ENCODE measurements around the gene SHMT2. TPM values are rescaled to one million over a fixed set of nuclear protein-coding genes. Genes with fewer than 3 reads are reported as not detected.

SHMT2 gene
- total RNA-seq, 2 donors from 2014 or later: 49.6 to 51.4 TPM

DNA sequence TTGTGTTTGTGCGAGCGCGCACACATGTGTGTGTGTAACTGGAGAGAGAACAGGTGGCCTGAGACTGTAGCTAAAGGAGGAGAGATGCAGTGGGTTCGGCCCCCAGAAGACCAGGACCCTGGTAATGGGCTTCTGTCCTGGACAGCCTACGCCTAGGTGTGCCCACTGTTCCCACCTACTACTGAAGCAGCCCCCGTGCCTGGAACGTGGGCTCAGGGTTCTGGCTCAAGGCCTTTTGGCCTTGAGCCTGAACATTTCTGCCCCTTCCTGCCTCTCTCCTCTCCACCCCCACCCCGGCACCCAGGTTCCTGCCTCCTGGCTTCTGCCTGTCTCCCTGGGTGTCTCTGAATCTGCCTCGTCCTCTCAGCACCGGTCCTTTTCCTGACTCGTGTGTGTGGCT, 14.4 kb upstream of the SHMT2 start:
- TF ChIP-seq, protein P1, sequence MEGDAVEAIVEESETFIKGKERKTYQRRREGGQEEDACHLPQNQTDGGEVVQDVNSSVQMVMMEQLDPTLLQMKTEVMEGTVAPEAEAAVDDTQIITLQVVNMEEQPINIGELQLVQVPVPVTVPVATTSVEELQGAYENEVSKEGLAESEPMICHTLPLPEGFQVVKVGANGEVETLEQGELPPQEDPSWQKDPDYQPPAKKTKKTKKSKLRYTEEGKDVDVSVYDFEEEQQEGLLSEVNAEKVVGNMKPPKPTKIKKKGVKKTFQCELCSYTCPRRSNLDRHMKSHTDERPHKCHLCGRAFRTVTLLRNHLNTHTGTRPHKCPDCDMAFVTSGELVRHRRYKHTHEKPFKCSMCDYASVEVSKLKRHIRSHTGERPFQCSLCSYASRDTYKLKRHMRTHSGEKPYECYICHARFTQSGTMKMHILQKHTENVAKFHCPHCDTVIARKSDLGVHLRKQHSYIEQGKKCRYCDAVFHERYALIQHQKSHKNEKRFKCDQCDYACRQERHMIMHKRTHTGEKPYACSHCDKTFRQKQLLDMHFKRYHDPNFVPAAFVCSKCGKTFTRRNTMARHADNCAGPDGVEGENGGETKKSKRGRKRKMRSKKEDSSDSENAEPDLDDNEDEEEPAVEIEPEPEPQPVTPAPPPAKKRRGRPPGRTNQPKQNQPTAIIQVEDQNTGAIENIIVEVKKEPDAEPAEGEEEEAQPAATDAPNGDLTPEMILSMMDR (IDR thresholded peaks at IDR 0.05): no peak
- TF ChIP-seq POLR2AphosphoS5 (IDR thresholded peaks at IDR 0.05): no peak
- TF ChIP-seq POLR2A (IDR thresholded peaks at IDR 0.05): no peak
- DNase-seq (ENCODE audit: low spot score): no peak
- Histone ChIP-seq H3K9me3 (no peaks in the 10 kb centered on the region), H3K36me3 (peaks cover 0 to 5% of the 10 kb centered on the region in 2 donors), H3K4me1 (replicated peaks) (peaks cover 20% of the 10 kb centered on the region), H3K27ac (no peak overlapping the region), H3K4me3 (no peak overlapping the region), H3K27me3 (replicated peaks; ENCODE audit: insufficient read depth) (peaks cover 2% of the 10 kb centered on the region)
- intact Hi-C loops (cut with DNase I): no loop called here
- WGBS: 30% methylated on average over 11 of the region's 11 CpGs

DNA sequence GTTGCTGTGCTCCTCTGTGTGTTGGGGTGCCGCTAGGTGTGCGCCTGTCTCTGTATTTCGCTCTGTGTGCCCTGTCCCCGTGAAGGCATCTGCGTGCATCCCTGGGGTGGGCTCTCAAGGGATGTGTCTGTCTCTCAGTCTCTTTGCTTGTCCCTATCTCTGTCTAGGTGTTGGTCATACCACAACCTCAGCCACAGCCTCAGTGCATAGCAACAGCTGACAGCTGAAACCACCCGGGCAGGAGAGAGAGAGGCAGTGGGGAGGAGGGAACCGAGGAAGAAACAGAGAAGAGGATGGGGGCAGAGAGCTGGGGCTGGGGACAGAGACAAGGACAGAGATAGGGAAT, 13.9 kb upstream of the SHMT2 start:
- Histone ChIP-seq H3K27me3 (replicated peaks; ENCODE audit: insufficient read depth) (peaks cover 2% of the 10 kb centered on the region), H3K36me3 (peaks cover 0 to 5% of the 10 kb centered on the region in 2 donors), H3K4me1 (replicated peaks) (peaks cover 20% of the 10 kb centered on the region), H3K9me3 (no peaks in the 10 kb centered on the region), H3K4me3 (no peak overlapping the region), H3K27ac (no peak overlapping the region)
- intact Hi-C loops (cut with DNase I): no loop called here
- DNase-seq (ENCODE audit: low spot score): no peak
- WGBS: 25% methylated on average over 7 of the region's 7 CpGs
- TF ChIP-seq, protein P1 (IDR thresholded peaks at IDR 0.05): no peak
- TF ChIP-seq POLR2AphosphoS5 (IDR thresholded peaks at IDR 0.05) (no peak), POLR2A (IDR thresholded peaks at IDR 0.05) (no peak)

DNA sequence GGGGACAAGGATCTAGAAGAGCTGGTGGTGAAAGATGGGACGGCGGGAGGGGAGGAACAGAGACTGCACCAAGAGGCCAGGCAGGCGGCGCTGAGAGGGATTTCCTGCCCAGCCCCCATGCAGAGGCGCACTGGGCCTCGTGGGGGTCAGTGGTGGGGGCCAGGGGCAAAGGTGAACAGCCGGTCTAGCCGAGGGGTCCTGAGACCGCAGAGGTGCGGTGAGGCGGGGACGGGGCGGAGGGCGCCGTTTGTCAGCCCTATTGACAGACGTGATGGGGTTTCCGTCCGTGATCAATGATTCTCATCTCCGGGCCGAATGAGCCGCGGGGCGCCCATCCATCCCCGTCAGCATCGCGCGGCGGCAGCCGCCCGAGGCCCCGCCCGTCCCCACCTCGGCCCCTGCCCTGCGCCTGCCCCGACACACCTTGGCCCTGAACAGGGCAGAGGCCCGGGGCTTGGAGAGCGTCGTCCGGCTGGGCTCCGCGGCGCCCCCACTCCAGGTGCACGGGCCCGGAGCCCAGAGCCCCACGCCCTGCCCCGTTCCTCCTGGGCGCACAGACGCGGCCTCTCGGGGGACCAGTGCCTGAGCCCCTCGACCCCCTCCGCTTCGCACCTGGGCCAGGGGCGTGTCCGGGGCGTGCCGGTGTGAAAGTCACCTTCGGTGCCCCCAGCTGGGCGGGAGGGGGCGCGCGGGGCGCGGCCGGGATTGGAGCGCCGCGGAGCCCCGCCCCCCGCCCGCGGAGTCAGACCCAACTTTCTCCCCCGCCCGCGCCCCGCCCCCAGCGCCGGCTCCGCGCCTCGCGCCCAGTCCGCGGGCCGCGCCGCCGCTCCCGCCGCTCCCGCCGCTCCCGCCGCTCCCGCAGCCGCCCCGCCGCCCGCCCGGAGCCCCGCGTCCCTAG, 13.2 kb upstream of the SHMT2 start, which contains the start of gene NXPH4:
TSS of gene NXPH4 (plus strand) at position 781 of the 898 bp plus-strand sequence. CDS start 176 bp downstream, outside the sequence.
- 2% methylated on average over 51 of the region's 102 CpGs for WGBS
- H3K36me3 ChIP-seq: peaks cover 0 to 4% of the 10 kb centered on the region in 2 donors
- H3K27ac ChIP-seq: no peak within 1 kb of the TSS
- H3K4me1 ChIP-seq (replicated peaks): peaks cover 20% of the 10 kb centered on the region
- intact Hi-C loops (cut with DNase I): no loop called here
- TF ChIP-seq, protein P1 (IDR thresholded peaks at IDR 0.05): no peak
- TF ChIP-seq POLR2A (IDR thresholded peaks at IDR 0.05): no peak
- no peaks in the 10 kb centered on the region for H3K9me3 ChIP-seq
- peak; percentile 33 for DNase-seq (ENCODE audit: low spot score)
- H3K27me3 ChIP-seq (replicated peaks; ENCODE audit: insufficient read depth): peaks cover 2% of the 10 kb centered on the region
- peak within 1 kb of the TSS; percentile 38 to 50 for H3K4me3 ChIP-seq

DNA sequence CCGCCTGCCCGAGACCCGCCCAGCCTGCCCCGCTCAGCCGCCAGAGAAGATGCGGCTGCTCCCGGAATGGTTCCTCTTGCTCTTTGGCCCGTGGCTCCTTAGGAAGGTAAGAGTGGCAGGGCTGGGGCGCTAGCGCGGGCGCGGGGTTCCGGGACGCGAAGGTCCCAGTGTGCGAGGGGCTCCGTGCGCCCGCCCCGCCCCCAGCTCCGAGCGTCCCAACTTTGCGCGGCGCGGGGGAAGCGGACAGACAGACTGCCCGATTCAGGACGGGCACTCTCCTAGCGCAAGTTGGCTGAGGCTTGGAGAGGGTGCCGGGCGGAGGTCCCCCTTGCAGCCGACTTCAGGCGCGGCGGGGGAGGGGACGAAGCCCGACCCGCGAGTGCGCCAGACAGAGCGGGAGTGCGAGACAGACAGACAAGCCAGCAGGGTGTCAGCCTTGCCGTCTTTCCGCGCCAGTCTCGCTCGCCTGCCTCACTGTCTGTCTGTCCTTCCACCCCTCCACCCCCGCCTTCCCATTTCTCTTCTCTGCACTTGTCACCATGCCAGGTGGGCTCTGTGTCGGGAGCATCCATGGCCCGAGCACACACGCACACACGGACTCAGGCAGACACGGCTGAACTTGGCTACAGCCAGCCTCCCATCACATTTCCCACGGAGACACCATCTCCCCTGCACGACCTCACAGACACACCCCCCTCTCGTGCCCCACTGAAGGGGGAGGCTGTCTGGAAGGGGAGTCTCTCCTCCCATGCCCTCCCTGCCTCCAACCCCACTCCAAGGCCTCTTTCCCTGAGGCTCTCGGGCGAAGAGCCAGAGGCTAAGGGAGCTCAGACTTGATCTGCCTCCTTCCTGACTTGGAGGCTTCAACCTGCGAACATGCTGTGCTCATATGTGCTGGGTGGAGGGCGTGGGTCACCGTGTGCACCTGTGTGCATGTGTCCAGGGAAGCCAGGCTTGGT, 12.3 kb upstream of the SHMT2 start:
- H3K4me3 ChIP-seq: peak overlapping the region; percentile 38 to 50
- peaks cover 2% of the 10 kb centered on the region for H3K27me3 ChIP-seq (replicated peaks; ENCODE audit: insufficient read depth)
- intact Hi-C loops (cut with DNase I): no loop called here
- TF ChIP-seq POLR2A (IDR thresholded peaks at IDR 0.05) (no peak), POLR2AphosphoS5 (IDR thresholded peaks at IDR 0.05) (no peak)
- DNase-seq (ENCODE audit: low spot score): no peak
- 3% methylated on average over 42 of the region's 63 CpGs for WGBS
- H3K27ac ChIP-seq: no peak overlapping the region
- H3K4me1 ChIP-seq (replicated peaks): peaks cover 20% of the 10 kb centered on the region
- H3K36me3 ChIP-seq: no peaks in the 10 kb centered on the region
- H3K9me3 ChIP-seq: no peaks in the 10 kb centered on the region

Measured in prostate gland (tissue), 2 donors.